Stomach (tissue), 9 donors: ENCODE measurements around the gene RBL2. TPM values are rescaled to one million over a fixed set of nuclear protein-coding genes. Genes with fewer than 3 reads are reported as not detected.

ENCODE experiments used
- DNase-seq, 2 donors: peaks; one replicate each; pipeline versions ENCODE4 v3.0.0 to v3.0.0-alpha.2; 2013 to 2019
- H3K27ac ChIP-seq, 5 donors: fragments of 200-600 bp in 4 of 5; sonication (generic) in 4 of 5; one replicate each; pipeline ENCODE4 v1.5.1; 2013 to 2019; ENCODE audit warnings: mild to moderate bottlenecking in 1 of 5, moderate library complexity in 1 of 5
- H3K27me3 ChIP-seq, 3 donors: fragments of 200-600 bp; sonication (generic); one replicate each; pipeline ENCODE4 v1.5.1; 2017 to 2019; ENCODE audit warnings: mixed run types in 1 of 3
- H3K36me3 ChIP-seq, 4 donors: fragments of 200-600 bp; sonication (generic); 1 replicate in 3 of 4; 2 replicates in 1 of 4; pipeline ENCODE4 v1.5.1; 2016 to 2019
- H3K4me1 ChIP-seq, 4 donors: fragments of 200-600 bp; sonication (generic); one replicate each; pipeline ENCODE4 v1.5.1; 2016 to 2019
- H3K4me3 ChIP-seq, 4 donors: fragments of 200-600 bp; sonication (generic) in 3 of 4; one replicate each; pipeline ENCODE4 v1.5.1; 2016 to 2019; ENCODE audit warnings: mild to moderate bottlenecking in 1 of 4
- H3K9me3 ChIP-seq, 4 donors: fragments of 200-600 bp; sonication (generic); one replicate each; pipeline ENCODE4 v1.5.1; 2016 to 2019
- EP300 ChIP-seq: sonication (generic); formaldehyde crosslinking; IDR thresholded peaks from one replicate; pipeline ENCODE4 v1.6.1; 2017; ENCODE audit warnings: antibody characterized with exemption
- POLR2A ChIP-seq, 4 donors: fragments of 450-650 bp; IDR thresholded peaks; one replicate each; pipeline ENCODE4 v1.6.1; 2016; ENCODE audit warnings: antibody characterized with exemption in 4 of 4, control low read depth in 2 of 4, mild to moderate bottlenecking in 1 of 4, moderate library complexity in 1 of 4
- POLR2AphosphoS5 ChIP-seq, 3 donors: sonication (generic); formaldehyde crosslinking; IDR thresholded peaks; one replicate each; pipeline ENCODE4 v1.6.1; 2016; ENCODE audit warnings: antibody characterized with exemption in 3 of 3
- WGBS, 5 donors: extraction: QIAGEN DNeasy Blood & Tissue Kit in 3 of 5; methylation state at CpG; one replicate each; pipeline versions ENCODE4 v1.1.5 to v1.1.7; 2013 to 2018; 5-methylcytosine and 5-hydroxymethylcytosine counted together
- intact Hi-C: fragments of 100-400 bp; cut with DNase I; formaldehyde crosslinking; loops from one replicate; pipeline ENCODE4 v1.15.1; 2023; ENCODE audit warnings: low total_unique reads
- polyA plus RNA-seq, 3 donors: library from polyadenylated mRNA; stranded (reverse); fragments of 200-250 nt; gene quantifications; one replicate each; pipeline ENCODE4 v1.2.3, GENCODE V29; 2013
- total RNA-seq, 5 donors: library from RNA; depleted of rRNA; stranded (reverse); fragments of >200 nt; gene quantifications; one replicate each; pipeline versions ENCODE4 v1.1.0 to v1.2.3, GENCODE V29; 2014 to 2016
- TF ChIP-seq, protein P1 (sequence below), 7 experiments: fragments of 450-650 bp in 4 of 7; fragments of 200-600 bp in 3 of 7; sonication (generic) in 3 of 7; IDR thresholded peaks; one replicate each; pipeline ENCODE4 v1.5.1; 2016 to 2019; ENCODE audit warnings: antibody characterized with exemption in 7 of 7, control low read depth in 2 of 7, mild to moderate bottlenecking in 1 of 7
- donor health status: healthy with polysubstance abuse.
- donor health status: Bipolar disorder and iron deficiency.
- donor health status: healthy.

Gene RBL2
- total and polyA plus RNA-seq, 8 donors, result 23.0 to 234 (median 82.5) TPM

DNA sequence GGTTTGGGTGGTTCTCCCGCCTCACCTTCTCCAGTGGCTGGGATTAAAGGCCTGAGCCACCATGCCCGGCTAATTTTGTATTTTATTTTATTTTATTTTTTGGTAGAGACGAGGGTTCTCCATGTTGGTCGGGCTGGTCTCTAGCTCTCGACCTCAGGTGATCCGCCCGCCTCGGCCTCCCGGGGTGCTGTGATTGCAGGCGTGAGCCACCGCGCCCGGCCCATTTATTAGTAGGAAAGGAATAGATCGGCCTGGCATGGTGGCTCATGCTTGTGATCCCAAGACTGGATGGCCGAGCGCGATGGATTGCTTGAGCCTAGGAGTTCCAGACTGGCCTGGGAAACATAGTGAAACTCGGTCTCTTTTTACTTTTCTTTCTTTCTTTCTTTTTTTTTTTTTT is 20.4 kb upstream of the RBL2 start:
- H3K36me3 ChIP-seq, result no peaks in the 10 kb centered on the region
- no peaks in the 10 kb centered on the region for H3K4me1 ChIP-seq
- H3K27ac ChIP-seq, result no peak overlapping the region
- intact Hi-C loops, result no loop called here
- no peak for DNase-seq
- WGBS, 5 donors, result 94 to 98% (median 96%) methylated on average over 17 to 18 of the region's 18 CpGs
- H3K9me3 ChIP-seq, result no peaks in the 10 kb centered on the region
- TF ChIP-seq POLR2A (IDR thresholded peaks at IDR 0.05) (no peak), POLR2AphosphoS5 (IDR thresholded peaks at IDR 0.05) (no peak), EP300 (no peak)
- TF ChIP-seq, protein P1, sequence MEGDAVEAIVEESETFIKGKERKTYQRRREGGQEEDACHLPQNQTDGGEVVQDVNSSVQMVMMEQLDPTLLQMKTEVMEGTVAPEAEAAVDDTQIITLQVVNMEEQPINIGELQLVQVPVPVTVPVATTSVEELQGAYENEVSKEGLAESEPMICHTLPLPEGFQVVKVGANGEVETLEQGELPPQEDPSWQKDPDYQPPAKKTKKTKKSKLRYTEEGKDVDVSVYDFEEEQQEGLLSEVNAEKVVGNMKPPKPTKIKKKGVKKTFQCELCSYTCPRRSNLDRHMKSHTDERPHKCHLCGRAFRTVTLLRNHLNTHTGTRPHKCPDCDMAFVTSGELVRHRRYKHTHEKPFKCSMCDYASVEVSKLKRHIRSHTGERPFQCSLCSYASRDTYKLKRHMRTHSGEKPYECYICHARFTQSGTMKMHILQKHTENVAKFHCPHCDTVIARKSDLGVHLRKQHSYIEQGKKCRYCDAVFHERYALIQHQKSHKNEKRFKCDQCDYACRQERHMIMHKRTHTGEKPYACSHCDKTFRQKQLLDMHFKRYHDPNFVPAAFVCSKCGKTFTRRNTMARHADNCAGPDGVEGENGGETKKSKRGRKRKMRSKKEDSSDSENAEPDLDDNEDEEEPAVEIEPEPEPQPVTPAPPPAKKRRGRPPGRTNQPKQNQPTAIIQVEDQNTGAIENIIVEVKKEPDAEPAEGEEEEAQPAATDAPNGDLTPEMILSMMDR (IDR thresholded peaks at IDR 0.05), result no peak
- H3K4me3 ChIP-seq, result no peak overlapping the region
- no peaks in the 10 kb centered on the region for H3K27me3 ChIP-seq

DNA sequence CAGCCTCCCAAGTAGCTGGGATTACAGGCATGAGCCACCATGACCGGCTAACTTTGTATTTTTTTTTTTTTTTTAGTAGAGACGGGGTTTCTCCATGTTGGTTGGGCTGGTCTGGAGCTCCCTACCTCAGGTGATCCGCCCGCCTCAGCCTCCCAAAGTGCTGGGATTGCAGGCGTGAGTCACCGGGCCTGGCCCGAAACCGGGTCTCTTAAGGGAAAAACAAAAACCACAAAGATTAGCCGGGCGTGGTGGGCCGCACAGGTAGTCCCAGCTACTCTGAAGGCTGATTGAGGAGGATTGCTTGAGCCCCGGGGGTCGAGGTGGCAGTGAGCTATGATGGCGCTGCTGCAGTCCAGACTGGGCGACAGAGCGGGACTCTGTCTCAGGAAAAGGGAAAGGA is 19.9 kb upstream of the RBL2 start:
- H3K36me3 ChIP-seq, result no peaks in the 10 kb centered on the region
- no peak overlapping the region for H3K27ac ChIP-seq
- no peak for DNase-seq
- H3K4me3 ChIP-seq, result no peak overlapping the region
- 78 to 88% (median 85%) methylated on average over 15 to 16 of the region's 16 CpGs for WGBS, 5 donors
- TF ChIP-seq, protein P1 (IDR thresholded peaks at IDR 0.05), result no peak
- no peak for TF ChIP-seq POLR2A (IDR thresholded peaks at IDR 0.05)
- no peaks in the 10 kb centered on the region for H3K4me1 ChIP-seq
- H3K9me3 ChIP-seq, result no peaks in the 10 kb centered on the region
- H3K27me3 ChIP-seq, result no peaks in the 10 kb centered on the region
- intact Hi-C loops, result no loop called here

DNA sequence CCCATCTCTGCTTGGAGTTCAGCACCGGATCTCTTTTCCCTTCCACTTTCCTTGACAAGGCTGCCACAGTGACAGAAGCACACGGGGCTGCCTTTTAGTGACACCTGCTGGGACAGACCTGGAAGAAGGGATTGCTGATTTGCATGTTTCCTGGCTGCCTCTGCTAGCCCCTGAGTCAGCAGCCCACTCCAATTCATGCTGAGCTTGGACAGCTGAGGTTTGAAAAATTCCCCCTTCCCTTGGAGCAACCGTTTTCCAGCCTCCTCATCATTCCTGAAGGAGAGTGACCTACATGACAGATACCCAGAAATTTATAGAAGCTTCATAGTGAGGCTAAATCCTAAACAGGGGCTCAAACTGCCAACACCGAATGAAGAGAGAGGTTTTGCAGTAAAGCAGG is 18.8 kb upstream of the RBL2 start:
- no peaks in the 10 kb centered on the region for H3K9me3 ChIP-seq
- no peak for TF ChIP-seq POLR2A (IDR thresholded peaks at IDR 0.05)
- TF ChIP-seq, protein P1 (IDR thresholded peaks at IDR 0.05), result peak in 1 of 7 experiments; percentile 10
- 11 to 20% (median 16%) methylated on average over 4 of the region's 4 CpGs for WGBS, 5 donors

DNA sequence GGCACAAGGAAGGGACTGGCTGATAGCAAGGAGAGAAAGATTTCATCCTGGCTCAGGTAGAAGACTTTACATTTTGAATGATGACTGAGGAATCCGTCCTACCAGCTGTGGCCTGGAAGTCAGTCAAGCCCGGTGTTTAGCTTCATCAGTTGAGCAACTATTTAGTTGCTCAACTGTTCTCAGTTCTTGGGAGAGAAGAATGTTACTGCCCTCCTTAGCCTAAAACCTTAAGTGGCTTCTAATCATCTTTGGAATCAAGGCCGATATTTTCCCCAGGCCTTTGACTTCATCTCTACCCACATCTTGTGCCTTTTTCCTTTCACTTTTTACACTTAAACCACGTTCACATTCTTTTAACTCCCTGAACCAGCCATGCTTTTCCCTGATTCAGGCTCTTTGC is 17.3 kb upstream of the RBL2 start:
- intact Hi-C loops, result no loop called here
- H3K27me3 ChIP-seq, result no peaks in the 10 kb centered on the region
- H3K27ac ChIP-seq, result no peak overlapping the region
- H3K36me3 ChIP-seq, result no peaks in the 10 kb centered on the region
- WGBS, 5 donors, result 68 to 74% (median 71%) methylated on average over 4 of the region's 4 CpGs
- H3K4me1 ChIP-seq, result no peaks in the 10 kb centered on the region
- DNase-seq, result no peak
- H3K4me3 ChIP-seq, result no peak overlapping the region
- TF ChIP-seq, protein P1 (IDR thresholded peaks at IDR 0.05), result no peak
- TF ChIP-seq EP300, result no peak
- no peak for TF ChIP-seq POLR2A (IDR thresholded peaks at IDR 0.05)
- no peak for TF ChIP-seq POLR2AphosphoS5 (IDR thresholded peaks at IDR 0.05)
- H3K9me3 ChIP-seq, result no peaks in the 10 kb centered on the region

More for the DNA sequence above, 18.8 kb upstream of the RBL2 start:
- Histone ChIP-seq H3K27me3 (no peaks in the 10 kb centered on the region), H3K27ac (no peak overlapping the region), H3K36me3 (no peaks in the 10 kb centered on the region), H3K4me3 (no peak overlapping the region), H3K4me1 (no peaks in the 10 kb centered on the region)
- DNase-seq, result peak in 1 of 2 donors; percentile 33
- intact Hi-C loops, result no loop called here
